ENCODE measurements around the gene PID1. TPM values are rescaled to one million over a fixed set of nuclear protein-coding genes. Genes with fewer than 3 reads are reported as not detected.

PID1 gene
- total and polyA plus RNA-seq, 8 donors, result 10.2 to 51.2 (median 35.4) TPM

- Histone ChIP-seq H3K27me3 (peaks cover 0 to 8% (median 0%) of the 10 kb centered on the region in 3 donors), H3K36me3 (peaks cover 0 to 19% (median 4%) of the 10 kb centered on the region in 4 donors), H3K4me1 (peaks cover 0 to 26% (median 2%) of the 10 kb centered on the region in 4 donors), H3K27ac (peak overlapping the region in 3 of 5 donors; percentile 27 to 86 (median 63)), H3K4me3 (peak overlapping the region in 1 of 4 donors; percentile 30), H3K9me3 (peaks cover 0 to 9% (median 7%) of the 10 kb centered on the region in 4 donors)
- intact Hi-C loops (cut with DNase I; ENCODE audit: low total_unique reads), result no loop called here
- DNase-seq, result no peak
- WGBS, 5 donors, result 43 to 62% (median 47%) methylated on average over 4 of the region's 4 CpGs
- TF ChIP-seq POLR2AphosphoS5 (IDR thresholded peaks at IDR 0.05) (peak in 2 of 3 donors; percentile 13 to 23), EP300 (IDR thresholded peaks at IDR 0.05) (no peak), POLR2A (IDR thresholded peaks at IDR 0.05) (no peak)
- TF ChIP-seq, protein P1, sequence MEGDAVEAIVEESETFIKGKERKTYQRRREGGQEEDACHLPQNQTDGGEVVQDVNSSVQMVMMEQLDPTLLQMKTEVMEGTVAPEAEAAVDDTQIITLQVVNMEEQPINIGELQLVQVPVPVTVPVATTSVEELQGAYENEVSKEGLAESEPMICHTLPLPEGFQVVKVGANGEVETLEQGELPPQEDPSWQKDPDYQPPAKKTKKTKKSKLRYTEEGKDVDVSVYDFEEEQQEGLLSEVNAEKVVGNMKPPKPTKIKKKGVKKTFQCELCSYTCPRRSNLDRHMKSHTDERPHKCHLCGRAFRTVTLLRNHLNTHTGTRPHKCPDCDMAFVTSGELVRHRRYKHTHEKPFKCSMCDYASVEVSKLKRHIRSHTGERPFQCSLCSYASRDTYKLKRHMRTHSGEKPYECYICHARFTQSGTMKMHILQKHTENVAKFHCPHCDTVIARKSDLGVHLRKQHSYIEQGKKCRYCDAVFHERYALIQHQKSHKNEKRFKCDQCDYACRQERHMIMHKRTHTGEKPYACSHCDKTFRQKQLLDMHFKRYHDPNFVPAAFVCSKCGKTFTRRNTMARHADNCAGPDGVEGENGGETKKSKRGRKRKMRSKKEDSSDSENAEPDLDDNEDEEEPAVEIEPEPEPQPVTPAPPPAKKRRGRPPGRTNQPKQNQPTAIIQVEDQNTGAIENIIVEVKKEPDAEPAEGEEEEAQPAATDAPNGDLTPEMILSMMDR (IDR thresholded peaks at IDR 0.05), result no peak
These were observed 5.4 kb downstream of the PID1 start for GRCh38 chr2:229265727-229266126.

GRCh38 chr2:229261599-229261998, 9.5 kb downstream of the PID1 start:
- H3K36me3 ChIP-seq, result peaks cover 0 to 19% (median 6%) of the 10 kb centered on the region in 4 donors
- H3K27ac ChIP-seq, result no peak overlapping the region
- peaks cover 0 to 12% (median 7%) of the 10 kb centered on the region in 4 donors for H3K9me3 ChIP-seq
- TF ChIP-seq POLR2AphosphoS5 (IDR thresholded peaks at IDR 0.05) (no peak), EP300 (IDR thresholded peaks at IDR 0.05) (no peak), POLR2A (IDR thresholded peaks at IDR 0.05) (no peak)
- TF ChIP-seq, protein P1 (IDR thresholded peaks at IDR 0.05), result no peak
- H3K27me3 ChIP-seq, result no peaks in the 10 kb centered on the region
- intact Hi-C loops (cut with DNase I; ENCODE audit: low total_unique reads), result no loop called here
- H3K4me3 ChIP-seq, result no peak overlapping the region
- no peak for DNase-seq
- WGBS, 5 donors, result 52 to 86% (median 73%) methylated on average over 1 of the region's 1 CpG
- H3K4me1 ChIP-seq, result peaks cover 0 to 12% (median 0%) of the 10 kb centered on the region in 4 donors

DNA sequence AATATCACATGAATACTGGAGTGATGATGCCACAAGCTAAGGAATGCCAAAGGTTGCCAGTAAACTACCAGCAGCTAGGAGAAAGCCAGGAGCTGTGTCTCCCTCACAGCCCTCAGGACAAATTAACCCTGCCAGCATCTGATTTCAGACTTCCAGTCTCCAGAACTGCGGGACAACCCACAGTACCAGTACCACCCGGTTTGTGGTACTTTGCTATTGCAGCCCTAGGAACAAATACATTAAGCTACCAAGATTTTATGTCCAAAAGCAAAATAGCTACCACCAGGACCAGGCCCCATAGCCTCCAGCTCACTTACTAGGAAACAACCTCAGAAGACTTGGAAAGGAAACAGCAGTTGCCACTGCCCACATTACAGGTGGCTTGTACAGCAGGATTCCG, 10.0 kb downstream of the PID1 start:
- 61 to 100% (median 85%) methylated on average over 3 of the region's 3 CpGs for WGBS, 5 donors

GRCh38 chr2:229257985-229258384, 13.1 kb downstream of the PID1 start:
- H3K27ac ChIP-seq, result no peak overlapping the region
- intact Hi-C loops (cut with DNase I; ENCODE audit: low total_unique reads), result no loop called here
- DNase-seq, result no peak
- TF ChIP-seq POLR2AphosphoS5 (IDR thresholded peaks at IDR 0.05), result peak in 1 of 3 donors; percentile 17
- TF ChIP-seq, protein P1 (IDR thresholded peaks at IDR 0.05), result no peak
- peaks cover 0 to 19% (median 6%) of the 10 kb centered on the region in 4 donors for H3K36me3 ChIP-seq
- no peak overlapping the region for H3K4me3 ChIP-seq
- no peaks in the 10 kb centered on the region for H3K27me3 ChIP-seq
- peaks cover 0 to 4% (median 0%) of the 10 kb centered on the region in 4 donors for H3K4me1 ChIP-seq
- H3K9me3 ChIP-seq, result peaks cover 0 to 12% (median 7%) of the 10 kb centered on the region in 4 donors
- 42 to 71% (median 59%) methylated on average over 2 of the region's 2 CpGs for WGBS, 5 donors

More for the DNA sequence above, 10.0 kb downstream of the PID1 start:
- no peak for DNase-seq
- no peak overlapping the region for H3K27ac ChIP-seq
- peaks cover 0 to 12% (median 7%) of the 10 kb centered on the region in 4 donors for H3K9me3 ChIP-seq
- peaks cover 0 to 19% (median 6%) of the 10 kb centered on the region in 4 donors for H3K36me3 ChIP-seq
- TF ChIP-seq POLR2A (IDR thresholded peaks at IDR 0.05), result no peak
- no peaks in the 10 kb centered on the region for H3K27me3 ChIP-seq
- peaks cover 0 to 6% (median 0%) of the 10 kb centered on the region in 4 donors for H3K4me1 ChIP-seq
- H3K4me3 ChIP-seq, result no peak overlapping the region
- intact Hi-C loops (cut with DNase I; ENCODE audit: low total_unique reads), result no loop called here

DNA sequence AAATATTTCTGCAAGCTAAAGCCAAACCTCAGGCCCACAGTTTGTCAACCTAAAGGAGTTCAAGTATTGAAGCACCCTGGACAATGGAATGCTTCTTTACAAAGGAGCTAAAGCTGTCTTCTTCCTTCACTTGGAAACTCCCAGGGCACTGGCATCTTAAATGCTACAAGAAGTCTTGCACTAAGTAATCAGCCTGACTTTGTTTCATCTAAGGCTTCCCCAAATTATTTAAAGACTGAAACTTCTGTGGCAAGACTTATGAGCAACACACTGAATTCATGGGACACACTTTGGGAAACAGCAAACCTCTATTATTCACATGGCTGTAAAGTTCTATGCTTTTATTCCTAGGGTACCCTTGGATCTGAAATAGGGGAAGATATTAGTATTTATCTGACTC, 14.7 kb downstream of the PID1 start:
- intact Hi-C loops (cut with DNase I; ENCODE audit: low total_unique reads), result no loop called here
- peaks cover 0 to 9% (median 6%) of the 10 kb centered on the region in 4 donors for H3K9me3 ChIP-seq
- no peak for TF ChIP-seq EP300 (IDR thresholded peaks at IDR 0.05)
- TF ChIP-seq, protein P1 (IDR thresholded peaks at IDR 0.05), result no peak
- no peak for TF ChIP-seq POLR2AphosphoS5 (IDR thresholded peaks at IDR 0.05)
- TF ChIP-seq POLR2A (IDR thresholded peaks at IDR 0.05), result no peak
- no peaks in the 10 kb centered on the region for H3K27me3 ChIP-seq
- peaks cover 0 to 12% (median 0%) of the 10 kb centered on the region in 4 donors for H3K4me1 ChIP-seq
- no peak overlapping the region for H3K27ac ChIP-seq
- no peak overlapping the region for H3K4me3 ChIP-seq
- DNase-seq, result no peak
- peaks cover 0 to 8% (median 3%) of the 10 kb centered on the region in 4 donors for H3K36me3 ChIP-seq
